Right lobe of liver (tissue), 6 donors: ENCODE results near the gene PRKCZ. TPM values are rescaled to one million over a fixed set of nuclear protein-coding genes. Genes with fewer than 3 reads are reported as not detected.

Experiments
- ATAC-seq, 4 donors: fragments of 200-7000 bp; cut with Tn5 transposase; one replicate each; pipeline ENCODE4 v1.9.1; 2020; ENCODE audit warnings: mild to moderate bottlenecking in 4 of 4, moderate library complexity in 4 of 4
- DNase-seq, 3 donors: peaks; one replicate each; pipeline ENCODE4 v3.0.0-alpha.2; 2020
- H3K27ac ChIP-seq, 3 donors: fragments of 200-600 bp; one replicate each; pipeline ENCODE4 v1.8.0; 2022
- H3K27me3 ChIP-seq, 2 donors: fragments of 200-600 bp; one replicate each; pipeline ENCODE4 v1.8.0; 2022
- H3K36me3 ChIP-seq, 4 donors: fragments of 200-600 bp; sonication (generic) in 1 of 4; one replicate each; pipeline versions ENCODE4 v1.5.1 to v1.8.0; 2017 to 2022; ENCODE audit warnings: control low read depth in 1 of 4
- H3K4me1 ChIP-seq, 4 donors: fragments of 200-600 bp; sonication (generic) in 1 of 4; one replicate each; pipeline versions ENCODE4 v1.5.1 to v1.8.0; 2017 to 2022; ENCODE audit warnings: control low read depth in 1 of 4
- H3K4me3 ChIP-seq, 3 donors: fragments of 200-600 bp; one replicate each; pipeline ENCODE4 v1.8.0; 2022
- H3K9me3 ChIP-seq, 4 donors: fragments of 200-600 bp; sonication (generic) in 1 of 4; one replicate each; pipeline versions ENCODE4 v1.5.1 to v1.8.0; 2017 to 2022; ENCODE audit warnings: control low read depth in 1 of 4
- CTCF ChIP-seq, 4 donors: fragments of 200-600 bp in 3 of 4; fragments of 450-650 bp in 1 of 4; IDR thresholded peaks; one replicate each; pipeline versions ENCODE4 v1.5.1 to v1.8.0; 2016 to 2022; ENCODE audit warnings: antibody characterized with exemption in 4 of 4, mild to moderate bottlenecking in 2 of 4
- POLR2A ChIP-seq: fragments of 450-650 bp; IDR thresholded peaks from one replicate; pipeline ENCODE4 v1.6.1; 2017; ENCODE audit warnings: antibody characterized with exemption, mild to moderate bottlenecking
- WGBS: methylation state at CpG from one replicate; pipeline ENCODE4 v1.1.6; 2018; ENCODE audit warnings: low coverage, low lambda C conversion rate; ENCODE audit not compliant: insufficient coverage; ENCODE audit errors: missing lambda C conversion rate; 5-methylcytosine and 5-hydroxymethylcytosine counted together
- intact Hi-C, 2 donors: fragments of 100-400 bp; cut with DNase I; formaldehyde crosslinking; loops; one replicate each; pipeline versions ENCODE4 v1.11.2 to v1.14.1; 2022
- total RNA-seq, 6 experiments: library from RNA; depleted of rRNA in 2 of 6; stranded (reverse); fragments of >200 nt in 2 of 6; fragmentation: NEBNext Ultra II Directional in 3 of 6; extraction: Animal tissue kit (Norgen Biotek cat#: 25700) in 3 of 6; gene quantifications; one replicate each; pipeline versions ENCODE4 v1.1.0 to v1.2.4, GENCODE V29; 2016 to 2023
- donor health status: DM: no; HTN: yes; CAD: no.
- donor health status: DM: no; HTN: no; CAD: no.
- donor health status: DM: no; HTN: no; CAD: no.
- donor health status: DM: no; HTN: yes; CAD: no.
- donor health status: DM: no; HTN: yes; CAD: no.

PRKCZ gene
- total RNA-seq, 6 experiments from 2014 or later: 10.3 to 20.1 (median 15.8) TPM

GRCh38 chr1:2181271-2181670 is 131.1 kb downstream of the PRKCZ start:
- TF ChIP-seq CTCF (IDR thresholded peaks at IDR 0.05) (no peak), POLR2A (no peak)
- H3K36me3 ChIP-seq: no peaks in the 10 kb centered on the region
- ATAC-seq (no peak), DNase-seq (no peak)
- no peak overlapping the region for H3K27ac ChIP-seq
- intact Hi-C loops: no loop called here
- no peaks in the 10 kb centered on the region for H3K9me3 ChIP-seq
- WGBS: 93% methylated on average over 3 of the region's 14 CpGs
- no peaks in the 10 kb centered on the region for H3K4me1 ChIP-seq
- H3K4me3 ChIP-seq: no peak overlapping the region
- H3K27me3 ChIP-seq: no peaks in the 10 kb centered on the region

GRCh38 chr1:2181752-2182151 is 131.5 kb downstream of the PRKCZ start:
- no peaks in the 10 kb centered on the region for H3K9me3 ChIP-seq
- no peaks in the 10 kb centered on the region for H3K4me1 ChIP-seq
- DNase-seq: no peak
- no peak overlapping the region for H3K27ac ChIP-seq
- WGBS: 92% methylated on average over 2 of the region's 11 CpGs
- intact Hi-C loops: no loop called here
- ATAC-seq: no peak
- H3K36me3 ChIP-seq: no peaks in the 10 kb centered on the region
- H3K4me3 ChIP-seq: no peak overlapping the region
- no peaks in the 10 kb centered on the region for H3K27me3 ChIP-seq
- no peak for TF ChIP-seq CTCF (IDR thresholded peaks at IDR 0.05)
- no peak for TF ChIP-seq POLR2A

GRCh38 chr1:2182376-2182775 is 132.2 kb downstream of the PRKCZ start:
- Histone ChIP-seq H3K4me3 (no peak overlapping the region), H3K27ac (no peak overlapping the region), H3K9me3 (no peaks in the 10 kb centered on the region), H3K27me3 (no peaks in the 10 kb centered on the region), H3K36me3 (no peaks in the 10 kb centered on the region), H3K4me1 (no peaks in the 10 kb centered on the region)
- DNase-seq: no peak
- WGBS: no CpG with 5 or more reads among the region's 13 CpGs
- TF ChIP-seq CTCF (IDR thresholded peaks at IDR 0.05) (no peak), POLR2A (no peak)
- no peak for ATAC-seq
- intact Hi-C loops: no loop called here

- Histone ChIP-seq H3K36me3 (no peaks in the 10 kb centered on the region), H3K4me1 (no peaks in the 10 kb centered on the region), H3K27ac (no peak overlapping the region), H3K9me3 (no peaks in the 10 kb centered on the region), H3K27me3 (no peaks in the 10 kb centered on the region), H3K4me3 (no peak overlapping the region)
- intact Hi-C loops: no loop called here
- no peak for ATAC-seq
- DNase-seq: no peak
- 100% methylated on average over 3 of the region's 15 CpGs for WGBS
- TF ChIP-seq CTCF (IDR thresholded peaks at IDR 0.05): no peak
- TF ChIP-seq POLR2A: no peak
Observed at GRCh38 chr1:2183937-2184334, 133.7 kb downstream of the PRKCZ start.

GRCh38 chr1:2184531-2184930 is 134.3 kb downstream of the PRKCZ start:
- ATAC-seq (no peak), DNase-seq (no peak)
- H3K4me3 ChIP-seq: no peak overlapping the region
- intact Hi-C loops: no loop called here
- no peaks in the 10 kb centered on the region for H3K36me3 ChIP-seq
- no peak for TF ChIP-seq CTCF (IDR thresholded peaks at IDR 0.05)
- no peak for TF ChIP-seq POLR2A
- 92% methylated on average over 2 of the region's 18 CpGs for WGBS
- H3K27me3 ChIP-seq: no peaks in the 10 kb centered on the region
- no peak overlapping the region for H3K27ac ChIP-seq
- no peaks in the 10 kb centered on the region for H3K4me1 ChIP-seq
- no peaks in the 10 kb centered on the region for H3K9me3 ChIP-seq
